ENCODE data around the gene ARHGEF40.

Gene ARHGEF40

DNA sequence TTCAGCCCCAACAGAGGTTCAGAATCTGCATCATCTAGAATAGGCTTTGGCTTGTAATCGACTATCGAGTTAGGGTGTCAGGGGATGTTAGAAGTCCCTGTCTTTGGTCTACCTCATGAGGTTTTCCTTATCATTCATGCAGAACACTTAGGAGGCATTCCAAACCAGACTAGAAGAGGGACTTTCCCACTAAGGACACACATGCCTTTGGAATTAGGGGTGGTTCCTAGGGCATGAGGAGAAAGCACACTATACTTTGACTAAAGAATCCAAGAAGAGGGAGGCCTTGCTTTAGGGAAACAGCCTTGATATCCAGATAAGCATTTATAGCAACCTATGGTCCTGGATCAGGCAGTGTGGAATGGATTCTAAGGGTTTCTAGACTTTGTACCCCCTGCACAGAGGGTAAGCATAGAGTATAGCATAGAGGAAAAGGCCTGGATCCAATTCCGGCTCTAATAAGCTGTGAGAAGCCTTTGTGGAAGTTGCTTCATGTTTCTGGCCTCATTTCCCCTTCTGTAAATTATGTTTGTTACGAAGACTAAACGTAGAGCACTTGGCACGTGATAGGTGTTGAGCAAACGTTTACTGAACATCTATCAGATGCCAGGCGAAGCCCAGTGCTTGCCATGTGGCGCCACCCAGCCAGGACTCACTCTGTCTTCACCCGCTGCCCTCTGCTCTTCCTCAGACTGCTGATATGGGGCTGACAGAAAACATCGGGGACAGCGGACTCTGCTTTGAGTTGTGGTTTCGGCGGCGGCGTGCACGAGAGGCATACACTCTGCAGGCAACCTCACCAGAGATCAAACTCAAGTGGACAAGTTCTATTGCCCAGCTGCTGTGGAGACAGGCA lies 15.1 kb downstream of the ARHGEF40 start:
- H3K27me3 Mint-ChIP-seq (ENCODE audit: low read depth, poor library complexity), result peaks cover 3% of the 10 kb centered on the region
- H3K4me3 Mint-ChIP-seq, result no peak overlapping the region
- DNase-seq, result no peak
- H3K9me3 Mint-ChIP-seq, result no peaks in the 10 kb centered on the region
- H3K27ac Mint-ChIP-seq, result peak overlapping the region; percentile 77
- H3K36me3 Mint-ChIP-seq (ENCODE audit: low read depth), result peaks cover 69% of the 10 kb centered on the region
- H3K4me1 Mint-ChIP-seq, result peaks cover 18% of the 10 kb centered on the region
- TF ChIP-seq, protein P1, sequence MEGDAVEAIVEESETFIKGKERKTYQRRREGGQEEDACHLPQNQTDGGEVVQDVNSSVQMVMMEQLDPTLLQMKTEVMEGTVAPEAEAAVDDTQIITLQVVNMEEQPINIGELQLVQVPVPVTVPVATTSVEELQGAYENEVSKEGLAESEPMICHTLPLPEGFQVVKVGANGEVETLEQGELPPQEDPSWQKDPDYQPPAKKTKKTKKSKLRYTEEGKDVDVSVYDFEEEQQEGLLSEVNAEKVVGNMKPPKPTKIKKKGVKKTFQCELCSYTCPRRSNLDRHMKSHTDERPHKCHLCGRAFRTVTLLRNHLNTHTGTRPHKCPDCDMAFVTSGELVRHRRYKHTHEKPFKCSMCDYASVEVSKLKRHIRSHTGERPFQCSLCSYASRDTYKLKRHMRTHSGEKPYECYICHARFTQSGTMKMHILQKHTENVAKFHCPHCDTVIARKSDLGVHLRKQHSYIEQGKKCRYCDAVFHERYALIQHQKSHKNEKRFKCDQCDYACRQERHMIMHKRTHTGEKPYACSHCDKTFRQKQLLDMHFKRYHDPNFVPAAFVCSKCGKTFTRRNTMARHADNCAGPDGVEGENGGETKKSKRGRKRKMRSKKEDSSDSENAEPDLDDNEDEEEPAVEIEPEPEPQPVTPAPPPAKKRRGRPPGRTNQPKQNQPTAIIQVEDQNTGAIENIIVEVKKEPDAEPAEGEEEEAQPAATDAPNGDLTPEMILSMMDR (IDR thresholded peaks at IDR 0.05), result no peak

DNA sequence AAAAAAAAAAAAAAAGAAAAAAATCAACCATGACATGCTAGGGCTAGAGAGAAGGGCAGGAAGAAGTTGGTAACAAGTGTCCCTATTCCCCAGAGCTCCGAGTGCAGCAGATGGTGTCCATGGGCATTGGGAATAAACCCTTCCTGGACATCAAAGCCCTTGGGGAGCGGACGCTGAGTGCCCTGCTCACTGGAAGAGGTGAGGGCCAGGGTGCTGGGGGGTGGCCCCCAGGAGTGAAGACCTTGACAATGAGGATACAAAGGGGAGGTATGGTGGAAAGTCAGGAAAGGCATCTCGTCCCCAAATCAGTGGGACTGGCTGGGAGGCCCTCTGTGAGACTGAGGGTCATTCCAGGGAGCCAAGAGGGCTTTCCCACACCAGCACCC lies 16.8 kb downstream of the ARHGEF40 start:
- H3K4me1 Mint-ChIP-seq, result peaks cover 27% of the 10 kb centered on the region
- H3K27ac Mint-ChIP-seq, result peak overlapping the region; percentile 49
- no peak for DNase-seq
- no peak overlapping the region for H3K4me3 Mint-ChIP-seq
- no peaks in the 10 kb centered on the region for H3K9me3 Mint-ChIP-seq
- TF ChIP-seq, protein P1 (IDR thresholded peaks at IDR 0.05), result no peak
- peaks cover 70% of the 10 kb centered on the region for H3K36me3 Mint-ChIP-seq (ENCODE audit: low read depth)
- peaks cover 6% of the 10 kb centered on the region for H3K27me3 Mint-ChIP-seq (ENCODE audit: low read depth, poor library complexity)

DNA sequence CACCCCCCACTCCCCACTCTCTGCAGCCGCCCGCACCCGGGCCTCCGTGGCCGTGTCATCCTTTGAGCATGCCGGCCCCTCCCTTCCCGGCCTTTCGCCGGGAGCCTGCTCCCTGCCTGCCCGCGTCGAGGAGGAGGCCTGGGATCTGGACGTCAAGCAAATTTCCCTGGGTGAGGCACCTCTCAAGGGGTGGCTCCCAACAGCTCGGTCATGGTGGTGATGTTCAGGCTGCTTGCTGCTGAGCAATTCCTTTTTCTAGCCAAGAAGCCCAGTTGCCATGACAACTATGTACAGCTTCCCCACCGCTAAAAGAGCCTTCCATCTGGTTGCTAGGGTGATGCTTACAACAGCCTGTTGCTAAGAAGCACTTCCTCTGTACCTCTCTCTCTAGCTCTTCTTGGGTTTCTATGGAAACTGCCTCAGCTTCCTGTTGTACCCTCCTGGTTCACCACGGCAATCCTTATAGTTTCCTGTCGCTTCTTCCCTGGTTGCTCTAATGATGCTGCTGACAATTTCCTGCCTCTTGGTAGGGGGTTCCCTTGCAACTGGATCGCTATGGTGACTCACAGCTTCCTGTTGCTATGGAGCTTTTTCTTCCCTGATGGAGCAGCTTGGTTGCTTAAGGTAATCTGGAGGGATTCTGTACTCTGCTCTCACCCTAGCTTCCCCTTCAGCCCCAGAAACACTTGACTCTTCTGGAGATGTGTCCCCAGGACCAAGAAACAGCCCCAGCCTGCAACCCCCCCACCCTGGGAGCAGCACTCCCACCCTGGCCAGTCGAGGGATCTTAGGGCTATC lies 17.4 kb downstream of the ARHGEF40 start:
- Mint-ChIP-seq H3K36me3 (ENCODE audit: low read depth) (peaks cover 69% of the 10 kb centered on the region), H3K27me3 (ENCODE audit: low read depth, poor library complexity) (peaks cover 6% of the 10 kb centered on the region), H3K27ac (peak overlapping the region; percentile 89), H3K4me1 (peaks cover 30% of the 10 kb centered on the region), H3K9me3 (no peaks in the 10 kb centered on the region), H3K4me3 (no peak overlapping the region)
- TF ChIP-seq, protein P1 (IDR thresholded peaks at IDR 0.05), result no peak
- no peak for DNase-seq

DNA sequence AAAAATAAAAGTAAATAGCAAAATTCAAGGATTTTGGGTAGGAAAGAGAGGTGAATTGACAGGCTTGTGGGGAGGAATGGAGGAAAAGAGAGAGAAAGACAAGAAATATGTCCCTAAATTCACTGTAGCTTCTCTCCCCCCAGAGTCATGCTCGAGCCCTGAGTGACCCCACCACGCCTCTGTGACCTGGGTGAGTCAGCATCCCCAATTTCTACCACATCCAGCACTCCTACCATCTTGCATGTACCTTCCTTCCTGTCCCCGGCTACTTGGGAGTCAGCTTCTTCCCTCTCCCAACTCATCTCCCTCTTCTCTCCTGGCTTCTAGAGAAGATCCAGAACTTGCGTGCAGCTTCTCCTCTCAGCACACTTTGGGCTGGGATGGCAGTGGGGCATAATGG lies 18.6 kb downstream of the ARHGEF40 start:
- DNase-seq, result no peak
- peaks cover 72% of the 10 kb centered on the region for H3K36me3 Mint-ChIP-seq (ENCODE audit: low read depth)
- no peak overlapping the region for H3K4me3 Mint-ChIP-seq

DNA sequence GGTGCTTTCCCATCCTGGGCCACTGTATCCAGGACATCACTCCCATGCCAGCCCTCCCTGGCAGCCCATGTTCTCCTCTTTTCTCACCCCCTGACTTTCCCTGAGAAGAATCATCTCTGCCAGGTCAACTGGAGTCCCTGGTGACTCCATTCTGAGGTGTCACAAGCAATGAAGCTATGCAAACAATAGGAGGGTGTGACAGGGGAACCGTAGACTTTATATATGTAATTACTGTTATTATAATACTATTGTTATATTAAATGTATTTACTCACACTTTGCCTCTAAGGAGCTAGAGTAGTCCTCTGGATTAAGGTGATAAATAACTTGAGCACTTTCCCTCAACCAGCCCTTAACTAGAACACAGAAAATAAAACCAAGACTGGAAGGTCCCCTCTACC lies 19.2 kb downstream of the ARHGEF40 start:
- Mint-ChIP-seq H3K4me1 (peaks cover 48% of the 10 kb centered on the region), H3K4me3 (no peak overlapping the region)

More for the DNA sequence above, 18.6 kb downstream of the ARHGEF40 start:
- Mint-ChIP-seq H3K4me1 (peaks cover 42% of the 10 kb centered on the region), H3K27ac (peak overlapping the region; percentile 96), H3K9me3 (no peaks in the 10 kb centered on the region), H3K27me3 (ENCODE audit: low read depth, poor library complexity) (peaks cover 6% of the 10 kb centered on the region)
- TF ChIP-seq, protein P1 (IDR thresholded peaks at IDR 0.05), result no peak

More for the DNA sequence above, 19.2 kb downstream of the ARHGEF40 start:
- H3K36me3 Mint-ChIP-seq (ENCODE audit: low read depth), result peaks cover 71% of the 10 kb centered on the region
- H3K27me3 Mint-ChIP-seq (ENCODE audit: low read depth, poor library complexity), result peaks cover 6% of the 10 kb centered on the region
- TF ChIP-seq, protein P1 (IDR thresholded peaks at IDR 0.05), result no peak
- DNase-seq, result no peak
- peak overlapping the region; percentile 96 for H3K27ac Mint-ChIP-seq
- H3K9me3 Mint-ChIP-seq, result no peaks in the 10 kb centered on the region

Measured in nephron progenitor cell (in vitro differentiated cells).